Fibroblast of skin of right quadriceps (primary cell): ENCODE results near the gene KPNA3.
A peak's percentile ranks its signal among the peaks of the same experiment; 100 is the strongest.

Experiments used
- DNase-seq: peaks from one replicate; pipeline ENCODE4 v3.0.0-alpha.2; 2013

Gene KPNA3

DNA sequence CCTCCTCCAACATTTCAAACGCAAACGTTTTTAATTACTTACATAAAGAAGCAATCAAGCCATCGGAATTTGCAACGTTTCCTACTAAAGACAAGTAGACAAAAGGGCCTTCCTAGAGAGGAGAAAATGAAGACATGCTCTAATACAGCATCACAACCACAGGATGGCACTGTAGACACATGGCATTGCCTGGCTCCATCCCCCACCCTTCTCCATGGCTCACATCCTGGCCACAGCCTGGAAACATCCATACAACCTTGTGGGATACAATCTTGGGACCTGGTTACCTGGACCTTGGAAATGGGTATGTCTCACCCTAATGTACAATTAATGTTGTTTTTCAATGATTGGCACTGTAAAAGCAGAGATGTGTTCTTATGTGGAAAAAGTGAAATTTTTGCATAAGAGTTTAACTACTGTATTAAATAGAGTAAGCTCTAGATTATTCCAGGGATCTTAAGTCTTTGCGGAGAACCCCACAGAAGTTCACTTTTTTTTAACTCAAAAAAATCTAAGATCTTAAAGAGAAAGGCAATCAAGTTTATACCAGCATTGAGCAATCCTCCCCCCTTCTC is 122.7 kb downstream of the KPNA3 start:
- DNase-seq, result peak; percentile 71

DNA sequence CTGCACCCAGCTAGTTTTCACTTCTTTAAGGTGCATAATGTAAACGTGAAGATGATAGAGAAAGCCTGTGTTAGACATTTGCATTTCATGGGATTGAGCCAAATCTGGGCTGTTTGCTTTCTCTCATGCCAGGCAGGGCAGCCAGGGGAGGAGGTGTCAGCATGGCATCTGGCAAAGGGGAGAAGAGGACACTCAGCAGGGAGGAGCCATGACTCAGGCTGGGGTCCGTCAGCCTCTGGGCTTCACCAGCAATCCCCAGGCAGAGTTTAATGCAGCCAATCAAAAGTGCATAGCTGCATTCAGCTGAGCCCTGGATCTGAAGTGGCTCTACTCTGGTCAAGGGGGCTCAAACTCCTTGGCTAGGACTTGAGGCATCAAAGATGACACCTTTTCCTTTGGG is 124.7 kb downstream of the KPNA3 start:
- peak; percentile 15 for DNase-seq

DNA sequence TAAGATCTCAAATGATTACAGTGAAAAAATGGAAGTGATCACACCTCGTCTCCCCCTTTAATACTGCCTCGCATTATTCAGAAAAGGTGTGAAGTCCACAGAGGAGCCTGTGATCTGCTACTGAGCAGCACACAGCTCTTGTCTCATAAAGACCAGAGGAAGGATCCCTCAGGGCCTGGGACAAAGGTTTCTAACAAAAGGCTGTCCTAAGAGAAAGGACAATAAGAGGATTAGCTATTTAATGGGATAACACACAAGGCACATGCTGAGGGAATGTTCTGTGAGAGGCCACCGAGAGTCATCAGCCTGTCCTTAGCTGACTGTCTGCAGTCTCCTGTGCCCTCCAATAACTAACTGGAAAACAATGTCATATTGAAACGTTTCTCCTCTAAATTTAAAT is 127.9 kb downstream of the KPNA3 start:
- no peak for DNase-seq

DNA sequence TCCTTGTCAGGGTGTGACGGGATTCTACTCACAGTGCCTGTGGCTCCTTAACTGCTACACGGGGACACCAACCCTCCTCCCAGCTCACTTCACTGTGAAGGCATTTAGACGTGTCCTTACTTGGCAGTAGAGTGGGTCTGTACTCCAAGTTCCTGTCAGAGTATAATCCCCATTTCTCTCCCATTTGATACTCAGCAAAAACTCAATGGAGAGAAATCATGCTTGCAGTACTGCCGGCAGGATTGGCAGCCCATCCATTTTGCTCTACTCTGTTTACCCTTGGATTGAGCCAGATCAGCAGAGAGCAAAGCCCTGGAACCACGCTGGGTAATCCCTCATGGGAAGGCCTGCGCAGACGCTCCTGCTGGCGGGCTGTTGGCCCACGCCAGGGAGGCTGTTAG is 135.2 kb downstream of the KPNA3 start:
- no peak for DNase-seq

DNA sequence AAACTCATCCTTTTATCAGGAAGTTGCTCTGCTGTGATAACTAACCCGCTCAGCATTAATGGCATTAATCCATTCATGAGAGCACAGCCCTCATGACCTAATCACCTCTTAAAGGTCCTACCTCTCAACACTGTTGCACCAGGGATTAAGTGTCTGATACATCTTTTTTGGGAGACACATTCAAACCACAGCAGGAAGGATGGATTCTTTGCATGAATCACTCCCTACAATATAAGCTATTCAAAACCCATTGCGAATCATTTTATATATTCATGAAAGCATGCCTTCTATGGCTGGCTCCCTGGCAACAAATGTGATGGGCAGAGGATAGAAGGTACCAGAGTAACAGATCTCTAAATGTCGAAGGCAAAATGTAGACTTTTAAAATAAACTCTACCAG is 136.6 kb downstream of the KPNA3 start:
- DNase-seq, result peak; percentile 47

DNA sequence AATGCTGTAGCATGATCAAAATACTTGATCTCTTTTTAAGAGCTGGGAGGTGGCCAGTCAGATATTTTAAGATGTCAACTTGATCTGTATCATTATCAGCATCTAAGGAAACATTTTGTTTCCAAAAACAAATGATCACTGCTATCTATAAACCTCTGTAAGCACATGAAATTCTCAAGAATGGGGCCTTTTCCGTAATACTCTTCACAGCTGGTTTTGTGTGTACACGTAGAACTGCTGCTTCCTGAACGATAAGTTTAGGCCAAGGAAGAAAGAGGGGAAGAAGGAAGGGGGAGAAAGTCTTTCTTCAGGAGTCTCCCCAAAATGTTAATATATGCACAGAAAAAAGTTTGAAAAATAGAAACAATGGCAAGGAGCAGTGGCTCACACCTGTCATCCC is 138.5 kb downstream of the KPNA3 start:
- DNase-seq, result no peak

DNA sequence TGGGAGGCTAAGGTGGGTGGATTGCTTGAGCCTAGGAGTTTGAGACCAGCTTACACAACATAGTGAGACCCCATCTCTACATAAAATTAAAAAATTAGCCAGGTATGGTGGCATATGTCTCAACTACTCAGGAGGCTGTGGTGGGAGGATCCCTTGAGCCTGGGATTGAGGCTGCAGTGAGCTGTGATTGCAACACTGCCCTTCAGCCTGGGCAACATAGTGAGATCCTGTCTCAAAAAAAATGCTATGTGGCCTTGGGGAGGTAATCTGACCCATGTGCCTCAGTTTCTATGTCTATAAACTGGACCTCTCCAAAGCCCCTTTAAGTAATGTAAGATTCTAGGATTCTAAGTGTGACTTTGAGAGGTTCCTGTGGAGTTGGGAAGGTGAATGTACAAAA is 139.0 kb downstream of the KPNA3 start:
- DNase-seq, result no peak

DNA sequence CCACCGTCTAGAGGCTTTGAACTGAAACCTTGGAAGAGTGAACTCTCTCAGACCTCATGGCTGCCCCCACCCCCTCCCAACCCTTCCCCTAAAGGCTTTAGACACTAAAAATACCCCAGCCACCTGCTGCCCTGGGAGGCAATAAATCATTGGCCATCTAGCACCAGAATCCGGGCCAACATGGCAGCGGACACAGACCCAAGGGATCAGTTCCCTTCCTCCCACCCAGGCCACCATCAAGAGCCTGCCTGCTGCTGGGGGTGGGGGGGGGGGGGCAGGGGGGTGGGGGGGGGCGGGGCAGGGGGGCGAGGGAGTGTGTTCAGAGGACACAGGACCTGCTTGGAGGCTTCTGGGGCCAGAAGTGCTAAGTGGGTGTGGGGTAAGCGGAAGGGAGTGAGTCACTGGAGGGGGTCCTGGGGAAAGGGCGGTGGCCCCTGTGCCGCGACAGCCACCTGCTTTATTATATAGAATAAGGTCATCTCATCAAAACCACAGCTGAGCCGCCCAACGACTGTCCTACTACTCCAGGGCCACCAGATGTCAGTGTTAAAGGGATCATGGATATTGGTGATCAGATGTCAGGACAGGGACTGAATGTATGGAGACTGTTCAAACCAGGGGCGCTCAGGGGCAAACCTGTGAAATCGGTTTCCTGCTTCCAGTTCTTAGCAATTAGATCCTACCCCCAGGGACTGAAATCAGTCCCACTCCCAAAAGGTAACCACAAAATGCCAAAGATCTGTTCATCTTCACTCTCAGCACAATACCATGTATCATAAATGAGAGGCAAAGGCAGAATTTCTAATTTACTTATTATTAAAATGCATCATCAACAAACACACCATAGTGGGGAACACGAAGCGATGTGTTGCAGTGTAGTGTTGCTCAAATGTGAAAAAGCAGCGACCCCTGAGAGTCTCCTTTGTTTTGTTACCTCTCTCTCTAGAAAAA is 139.9 kb downstream of the KPNA3 start:
- peak; percentile 46 for DNase-seq

DNA sequence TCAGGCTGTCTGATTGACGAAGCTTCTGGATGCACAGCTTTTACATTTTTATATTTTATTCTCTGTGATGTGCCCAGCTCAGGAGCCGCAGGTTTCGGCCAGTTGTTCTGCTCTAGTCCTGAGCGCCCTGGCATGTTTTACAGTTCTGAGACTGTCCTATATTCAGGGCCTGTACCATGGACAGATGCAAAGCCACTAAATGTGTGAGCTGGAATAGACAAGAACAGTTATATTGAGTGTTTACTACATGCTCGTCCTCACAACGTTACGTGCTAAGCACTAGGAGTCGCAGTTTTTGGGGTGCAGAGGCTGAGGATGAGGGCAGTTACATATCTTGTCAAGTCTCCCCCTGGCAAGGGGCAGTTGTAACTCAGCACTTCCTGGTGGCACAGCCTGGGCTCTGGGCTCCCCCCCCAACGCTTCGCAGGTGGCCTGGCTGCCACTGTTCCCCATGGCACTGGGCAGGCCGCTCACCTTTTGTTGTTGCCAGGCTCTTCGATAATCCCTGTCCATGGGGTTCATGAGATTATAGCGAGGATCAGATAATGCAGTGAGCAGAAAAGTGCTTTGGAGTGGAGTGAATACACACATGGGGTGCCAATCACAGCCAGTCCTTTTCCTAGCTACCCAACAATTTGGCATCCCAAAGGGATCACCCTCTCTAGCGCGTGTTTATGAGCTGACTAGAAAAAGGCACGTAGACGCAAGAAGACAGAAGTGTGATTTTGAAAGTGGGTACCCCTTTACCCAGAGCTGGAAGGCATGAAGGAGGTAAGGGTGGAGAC is 140.7 kb downstream of the KPNA3 start:
- no peak for DNase-seq

DNA sequence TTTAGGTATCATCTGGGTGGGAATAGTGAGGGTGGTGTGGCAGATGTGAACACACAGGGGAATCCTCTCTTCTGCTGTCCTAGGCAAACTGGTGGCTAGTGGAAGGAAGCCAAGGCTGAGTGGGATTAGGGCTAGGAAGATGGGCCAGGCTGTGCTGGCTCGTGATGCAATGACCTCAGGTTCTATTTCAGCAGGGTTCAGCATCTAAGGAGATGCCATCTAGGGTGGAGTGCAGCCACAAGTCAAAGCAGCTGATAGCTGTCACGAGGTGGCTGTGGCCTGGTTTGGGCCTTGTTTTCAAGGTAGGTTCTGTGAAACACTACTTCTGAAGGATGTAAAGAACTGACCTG is 142.5 kb downstream of the KPNA3 start:
- no peak for DNase-seq
